GM21529 (cell line): Measurements from ENCODE around the gene RBBP9.
A peak's percentile ranks its signal among the peaks of the same experiment; 100 is the strongest.
"Not testable (repeated sequence)": the region's sequence is repeated elsewhere in the genome, so short reads cannot be mapped to it uniquely, and the experiment has no call there.

Experiments
- ATAC-seq: cut with Tn5 transposase; IDR thresholded peaks from one replicate; pipeline ENCODE4 v1.9.1; 2021; ENCODE audit not compliant: unreplicated experiment

The RBBP9 gene

DNA sequence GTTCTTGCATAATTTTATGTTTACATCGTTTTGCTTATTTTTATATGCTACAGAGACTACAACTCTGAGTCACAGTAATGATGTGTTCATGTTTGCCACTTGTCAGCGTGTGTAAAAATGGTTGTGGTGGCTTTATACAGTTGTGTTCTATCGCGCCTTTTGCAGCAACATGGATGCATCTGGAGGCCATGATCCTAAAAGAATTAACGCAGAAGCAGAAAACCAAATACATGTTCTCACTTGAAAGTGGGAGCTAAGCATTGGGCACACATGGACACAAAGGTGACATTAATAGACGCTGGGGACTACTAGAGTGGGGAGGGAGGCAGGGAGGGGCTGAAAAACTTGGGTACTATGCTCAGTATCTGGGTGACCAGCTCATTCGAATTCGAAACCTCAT is 9.7 kb upstream of the RBBP9 start:
- ATAC-seq = no peak

DNA sequence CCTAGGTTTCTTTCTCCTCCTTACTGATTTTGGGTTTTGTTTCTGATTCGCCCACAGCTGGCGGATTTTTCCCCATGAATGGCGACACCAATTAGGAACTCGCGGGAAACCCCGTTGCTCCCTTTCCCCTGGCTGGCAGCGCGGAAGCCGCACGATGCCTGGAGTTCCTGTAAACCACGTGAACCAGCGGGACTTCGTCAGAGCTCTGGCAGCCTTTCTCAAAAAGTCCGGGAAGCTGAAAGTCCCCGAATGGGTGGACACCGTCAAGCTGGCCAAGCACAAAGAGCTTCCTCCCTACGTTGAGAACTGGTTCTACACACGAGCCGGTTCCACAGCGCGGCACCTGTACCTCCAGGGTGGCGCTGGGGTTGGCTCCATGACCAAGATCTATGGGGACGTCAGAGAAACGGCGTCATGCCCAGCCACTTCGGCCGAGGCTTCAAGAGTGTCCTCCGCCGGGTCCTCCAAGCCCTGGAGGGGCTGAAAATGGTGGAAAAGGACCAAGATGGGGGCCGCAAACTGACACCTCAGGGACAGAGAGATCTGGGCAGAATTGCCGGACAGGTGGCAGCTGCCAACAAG is 7.5 kb upstream of the RBBP9 start:
- no peak for ATAC-seq

DNA sequence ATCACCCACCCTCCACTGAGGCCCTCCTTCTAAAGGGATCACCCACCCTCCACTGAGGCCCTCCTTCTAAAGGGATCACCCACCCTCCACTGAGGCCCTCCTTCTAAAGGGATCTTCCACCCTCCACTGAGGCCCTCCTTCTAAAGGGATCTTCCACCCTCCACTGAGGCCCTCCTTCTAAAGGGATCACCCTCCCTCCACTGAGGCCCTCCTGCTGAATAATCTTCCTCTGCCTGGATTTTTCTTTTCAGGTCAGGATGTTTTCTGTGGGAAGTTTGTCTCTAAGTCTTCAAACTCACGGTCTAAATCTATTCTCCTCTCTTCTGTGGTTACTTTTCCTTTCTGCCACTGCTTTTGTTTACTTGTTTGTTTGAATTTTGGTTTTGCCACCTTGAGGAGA is 4.6 kb upstream of the RBBP9 start:
- ATAC-seq = not testable (repeated sequence)

DNA sequence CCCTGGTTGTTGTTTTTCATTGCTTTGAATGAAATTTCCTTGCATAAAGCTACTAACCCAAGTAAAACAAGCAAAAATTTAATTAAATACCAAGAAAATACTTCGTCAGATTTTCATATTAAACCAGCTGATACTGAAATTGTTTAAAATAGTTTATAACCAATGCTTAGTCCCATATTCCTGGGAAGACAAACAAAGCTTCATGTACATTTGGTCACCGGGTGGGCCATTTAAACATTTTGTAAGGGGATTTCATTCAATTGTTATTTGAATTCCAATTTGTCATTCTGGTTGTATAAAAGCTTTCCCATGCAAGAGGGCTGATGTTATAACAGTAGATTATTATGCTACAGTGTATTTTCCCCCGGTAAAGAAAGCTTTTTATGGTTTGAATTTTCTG is 578 bp upstream of the RBBP9 start:
- no peak for ATAC-seq

DNA sequence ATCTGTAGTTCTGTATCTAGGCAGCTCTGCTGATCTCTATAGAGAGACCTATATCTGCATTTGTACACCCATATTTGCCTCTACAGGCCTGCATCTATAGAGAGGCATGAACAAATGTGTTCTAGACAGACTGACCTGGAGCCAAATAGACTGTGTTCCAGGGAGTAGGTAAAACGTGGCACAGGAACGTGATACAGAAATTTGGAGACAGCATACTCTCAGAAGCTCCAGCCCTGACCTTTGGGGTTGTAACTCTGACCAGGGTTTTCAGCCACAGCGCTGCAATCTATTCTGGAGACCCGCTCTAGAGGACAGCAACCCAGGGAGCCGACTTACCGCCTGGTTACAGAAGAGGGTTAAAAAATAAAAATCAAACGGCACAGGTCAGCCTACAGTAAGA is 983 bp downstream of the RBBP9 start:
- ATAC-seq = no peak

DNA sequence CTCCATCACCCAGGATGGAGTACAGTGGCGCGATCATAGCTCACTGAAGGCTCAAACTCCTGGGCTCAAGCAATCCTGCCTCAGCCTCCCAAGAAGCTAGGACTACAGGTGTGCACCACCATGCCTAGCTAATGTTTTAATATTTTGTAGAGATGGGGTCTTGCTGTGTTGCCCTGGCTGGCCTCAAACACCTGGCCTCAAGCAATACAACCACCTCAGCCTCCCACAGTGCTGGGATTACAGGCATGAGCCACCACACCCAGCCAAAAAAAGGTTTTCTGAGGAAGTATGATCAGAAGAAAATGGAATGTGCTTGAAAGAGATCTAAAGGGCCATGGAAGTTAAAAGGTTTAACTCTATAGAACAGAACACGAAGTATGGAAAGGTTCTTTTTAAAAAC is 8.7 kb downstream of the RBBP9 start:
- ATAC-seq = no peak

DNA sequence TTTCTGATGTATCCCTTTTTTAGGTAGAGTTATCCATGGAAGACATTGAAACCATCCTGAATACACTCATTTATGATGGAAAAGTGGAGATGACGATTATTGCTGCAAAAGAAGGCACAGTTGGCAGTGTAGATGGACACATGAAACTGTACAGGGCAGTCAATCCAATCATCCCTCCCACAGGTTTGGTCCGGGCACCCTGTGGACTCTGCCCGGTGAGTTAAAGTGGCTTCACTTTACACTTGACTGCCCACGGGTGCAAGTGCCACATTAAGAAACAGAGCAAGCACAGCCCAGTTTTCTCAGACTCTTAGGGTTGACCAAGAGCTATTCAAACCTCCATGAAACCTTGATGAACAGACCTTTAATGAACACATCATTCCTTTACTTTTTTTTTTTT is 15.4 kb downstream of the RBBP9 start:
- ATAC-seq = no peak

DNA sequence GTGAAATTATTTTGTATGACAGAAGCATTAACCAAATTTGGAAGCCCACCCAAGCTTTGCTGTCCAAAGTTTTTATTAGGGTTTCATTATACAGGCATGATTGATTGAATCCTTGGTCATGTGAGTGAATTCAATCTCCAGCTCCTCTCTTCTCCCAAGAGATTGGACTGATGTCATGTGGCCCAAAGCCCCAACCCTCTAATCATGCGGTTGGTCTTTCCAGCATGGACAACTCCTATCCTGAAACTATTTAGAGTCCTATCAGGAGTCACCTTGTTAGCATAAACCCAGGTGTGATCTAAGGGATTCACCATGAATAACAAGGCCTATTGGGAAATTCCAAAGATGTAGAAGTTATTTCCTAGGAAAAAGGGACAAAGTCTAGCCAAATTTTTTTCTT is 19.2 kb downstream of the RBBP9 start:
- no peak for ATAC-seq

DNA sequence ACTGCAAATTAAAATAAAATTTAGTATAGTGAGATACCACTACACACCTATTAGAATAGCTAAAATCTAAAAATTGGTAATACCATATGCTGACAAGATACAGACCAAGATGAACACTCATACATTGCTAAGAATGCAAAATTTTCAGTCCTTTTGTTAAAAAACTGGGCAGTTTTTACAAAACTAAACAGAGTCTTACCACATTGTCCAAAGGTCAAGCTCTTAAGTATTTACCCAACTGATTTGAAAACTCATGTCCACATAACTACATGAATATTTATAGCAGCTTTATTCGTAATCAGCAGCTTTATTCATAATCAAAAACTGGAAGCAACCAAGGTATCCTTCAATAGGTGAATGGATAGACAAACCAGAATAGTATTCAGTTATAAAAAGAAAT is 19.8 kb downstream of the RBBP9 start:
- ATAC-seq = no peak

DNA sequence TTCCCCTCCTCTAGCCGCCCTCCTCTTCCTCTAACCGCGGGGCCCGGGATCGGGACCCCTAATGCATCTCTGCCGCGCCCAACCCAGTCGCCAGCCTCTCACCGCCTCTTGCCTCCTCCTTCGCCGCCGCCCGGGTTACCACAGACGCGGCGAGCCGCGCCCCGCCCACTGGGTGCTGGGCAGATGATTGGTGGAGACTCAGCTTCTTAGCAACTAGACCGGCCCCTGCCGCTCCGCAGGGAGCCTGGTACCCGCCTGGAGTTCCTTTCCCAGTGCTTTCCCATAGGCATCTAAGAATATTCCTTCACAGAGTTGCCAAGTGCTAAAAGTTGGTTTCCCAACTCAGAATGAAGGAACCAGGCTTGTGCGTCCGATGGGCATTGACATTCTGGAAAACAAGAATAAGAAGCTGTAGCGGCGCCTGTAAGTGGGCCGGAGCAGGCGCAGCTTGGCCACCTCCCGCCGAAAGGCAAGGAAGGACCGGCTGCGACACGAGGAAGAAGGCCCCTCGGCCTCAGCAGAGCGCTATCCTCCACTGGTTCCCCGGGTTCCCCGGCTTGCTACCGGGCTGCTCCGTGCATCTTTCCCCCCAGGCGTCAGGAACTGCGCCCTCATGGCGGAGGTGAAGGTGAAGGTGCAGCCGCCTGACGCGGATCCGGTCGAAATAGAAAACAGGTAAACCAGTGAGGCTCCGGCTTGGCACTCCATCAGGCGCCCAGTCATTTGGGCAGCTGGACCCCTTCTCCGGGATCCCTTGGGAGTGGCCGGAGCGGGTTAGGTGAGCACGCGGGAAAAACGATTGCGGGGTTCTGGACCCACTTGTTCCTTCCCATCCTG is 29.9 kb downstream of the RBBP9 start, which contains the start of the genes DZANK1 and POLR3F:
Gene DZANK1 (minus strand): TSS at position 137 of the 837 bp plus-strand sequence. CDS start 1,672 bp downstream, outside the sequence.
Gene POLR3F (plus strand): TSS at position 497 of the 837 bp plus-strand sequence. CDS start 117 bp downstream, at position 614.
- peak; percentile 99 for ATAC-seq

DNA sequence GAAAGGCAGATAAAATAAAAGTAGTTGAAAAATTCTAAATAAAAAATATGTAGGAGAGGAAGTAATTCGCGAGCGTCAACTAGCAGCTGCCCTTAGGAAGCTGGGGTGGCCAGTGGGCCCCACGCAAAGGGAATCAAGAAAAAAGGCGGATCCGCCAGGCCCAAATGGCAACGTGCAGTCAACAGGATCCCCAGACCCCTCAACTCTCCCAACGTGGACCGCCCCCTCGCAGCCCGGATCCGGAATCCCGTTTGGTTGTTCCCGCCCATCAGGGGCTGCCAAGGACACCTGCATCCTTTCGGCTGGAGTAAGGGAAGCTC is 30.5 kb downstream of the RBBP9 start:
- ATAC-seq = peak; percentile 26

DNA sequence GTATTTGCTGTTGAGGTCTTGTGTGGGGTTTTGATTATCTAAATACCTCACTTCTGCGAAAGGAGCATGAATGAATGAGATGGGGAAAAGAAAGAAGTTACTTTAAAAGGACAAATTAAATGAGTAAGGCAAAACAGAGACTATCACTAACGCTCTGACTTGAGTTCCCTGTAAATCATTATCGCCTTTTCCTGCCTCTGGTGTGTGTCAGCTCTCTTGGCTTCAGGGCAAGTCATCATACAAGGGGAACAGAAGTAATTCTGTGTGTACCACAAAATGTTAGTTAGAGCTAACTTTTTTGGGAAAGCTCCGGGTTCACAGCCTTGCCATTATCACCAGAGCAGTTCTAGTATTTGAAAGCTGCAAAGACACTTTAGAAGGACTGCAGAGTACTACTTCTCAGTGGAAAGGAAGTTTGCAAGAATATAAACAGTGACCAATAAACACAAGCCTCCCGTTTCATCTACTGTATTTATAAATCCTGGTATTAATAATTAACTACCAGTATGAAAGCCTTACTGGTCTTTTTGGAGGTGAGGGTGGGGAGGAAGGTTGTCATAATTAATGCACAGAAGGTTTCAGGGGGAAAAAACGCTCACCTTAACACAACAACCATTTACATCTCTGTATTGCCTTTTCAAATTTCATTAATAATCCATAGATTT is 31.4 kb downstream of the RBBP9 start:
- ATAC-seq = no peak

DNA sequence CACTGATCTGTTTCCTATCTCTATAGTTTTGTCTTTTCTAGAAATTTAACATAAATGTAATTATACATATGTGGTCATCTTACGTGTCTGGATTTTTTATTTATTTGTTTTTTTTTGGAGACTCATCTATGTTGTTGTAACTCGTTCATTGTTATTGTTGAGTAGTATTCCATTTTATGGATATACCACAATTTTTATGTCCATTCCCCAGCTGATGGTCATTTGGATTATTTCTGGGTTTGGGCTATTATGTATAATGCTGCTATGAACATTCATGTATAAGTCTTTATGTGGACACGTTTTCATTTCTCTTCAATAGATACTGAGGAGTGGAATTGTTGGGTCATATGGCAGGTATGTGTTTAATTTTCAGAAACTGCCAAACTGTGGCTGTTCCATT is 40.4 kb downstream of the RBBP9 start:
- no peak for ATAC-seq

DNA sequence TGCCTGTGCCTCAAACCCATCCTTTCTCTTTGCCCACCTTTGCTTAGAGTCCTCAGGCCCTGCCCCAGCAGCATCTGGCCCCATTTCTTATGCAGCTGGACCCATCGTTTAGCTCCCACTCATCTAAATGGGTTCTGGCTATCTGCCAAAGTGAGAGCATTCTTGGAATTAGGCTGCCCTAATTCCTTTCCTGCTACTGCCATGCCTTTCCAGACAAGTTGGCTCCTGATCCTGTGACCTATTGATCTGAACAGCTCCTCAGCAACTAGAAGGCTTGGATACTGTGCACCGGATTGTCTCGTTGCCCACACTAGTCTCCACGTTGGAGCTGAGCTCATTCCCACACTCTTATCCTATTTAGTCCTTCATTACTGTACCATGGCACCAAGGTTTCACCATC is 53.1 kb downstream of the RBBP9 start:
- no peak for ATAC-seq

DNA sequence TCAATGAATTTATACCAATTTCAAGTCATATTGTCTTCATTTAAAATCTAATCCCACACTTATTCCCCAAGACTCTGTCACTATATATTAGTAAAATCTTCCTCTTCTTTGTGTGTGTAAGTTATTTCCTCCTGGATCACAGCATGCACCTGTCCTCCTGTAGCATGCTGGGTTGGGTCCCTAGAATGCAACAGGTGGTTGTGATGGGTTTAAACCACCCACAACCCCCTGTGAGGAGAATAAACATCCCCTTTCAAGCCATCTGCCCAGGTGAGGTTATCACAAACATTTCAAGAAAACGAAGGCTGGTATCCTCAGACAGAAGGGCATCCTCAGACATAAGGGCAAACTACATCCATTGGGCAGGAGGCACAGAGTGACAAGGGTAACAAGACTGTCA is 56.6 kb downstream of the RBBP9 start:
- ATAC-seq = no peak

DNA sequence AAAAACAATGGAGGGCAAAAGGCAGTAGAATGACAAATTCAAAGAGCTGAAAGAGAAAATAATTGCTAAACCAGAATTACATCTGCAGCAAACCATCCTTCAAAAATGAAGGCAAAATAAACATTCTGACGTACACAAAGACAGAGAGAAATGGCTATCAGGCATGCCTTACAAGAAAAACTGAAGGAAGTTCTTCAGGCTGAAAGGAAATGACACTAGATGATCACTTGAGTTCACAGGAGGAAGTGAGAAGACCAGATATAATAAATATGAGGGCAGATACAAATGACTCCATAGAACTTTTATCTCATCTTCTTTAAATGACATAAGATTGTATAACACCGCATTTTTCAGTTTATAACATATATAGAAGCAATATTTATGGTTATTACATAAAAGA is 60.2 kb downstream of the RBBP9 start:
- ATAC-seq = no peak
